H9 (cell line): ENCODE measurements around the gene CDH26. TPM values are rescaled to one million over a fixed set of nuclear protein-coding genes. Genes with fewer than 3 reads are reported as not detected.
A peak's percentile ranks its signal among the peaks of the same experiment; 100 is the strongest.

Source experiments
- DNase-seq: peaks from one replicate; pipeline ENCODE4 v3.0.0-alpha.2; 2017
- H2AFZ ChIP-seq: one replicate; pipeline ENCODE4 v1.6.1; 2013; ENCODE audit warnings: mild to moderate bottlenecking, low read length, control low read depth, moderate library complexity
- H2AK5ac ChIP-seq: 2 replicates; pipeline ENCODE4 v1.6.1; 2013; ENCODE audit warnings: low read length, control low read depth, mixed read lengths; ENCODE audit not compliant: insufficient read length
- H2BK120ac ChIP-seq: one replicate; pipeline ENCODE4 v1.6.1; 2013; ENCODE audit warnings: low read depth, mild to moderate bottlenecking, low read length, control low read depth, inconsistent platforms; ENCODE audit not compliant: poor library complexity, severe bottlenecking
- H2BK12ac ChIP-seq: 2 replicates; pipeline ENCODE4 v1.6.1; 2013; ENCODE audit warnings: low read length, control low read depth, mixed read lengths, low read depth; ENCODE audit not compliant: insufficient read length
- H2BK15ac ChIP-seq: 2 replicates; pipeline ENCODE4 v1.6.1; 2013; ENCODE audit warnings: low read depth, low read length, control low read depth
- H2BK20ac ChIP-seq: one replicate; pipeline ENCODE4 v1.6.1; 2013; ENCODE audit warnings: low read depth, mild to moderate bottlenecking, low read length, control low read depth, inconsistent platforms; ENCODE audit not compliant: poor library complexity, severe bottlenecking
- H2BK5ac ChIP-seq: 2 replicates; pipeline ENCODE4 v1.6.1; 2013; ENCODE audit warnings: low read length, control low read depth, mixed read lengths; ENCODE audit not compliant: insufficient read length
- H3K14ac ChIP-seq: 2 replicates; pipeline ENCODE4 v1.6.1; 2013; ENCODE audit warnings: low read length, control low read depth; ENCODE audit not compliant: insufficient read depth
- H3K18ac ChIP-seq: 2 replicates; pipeline ENCODE4 v1.6.1; 2013; ENCODE audit warnings: low read depth, mild to moderate bottlenecking, mixed read lengths, low read length, control low read depth; ENCODE audit not compliant: insufficient read length
- H3K23ac ChIP-seq: 2 replicates; pipeline ENCODE4 v1.6.1; 2013; ENCODE audit warnings: low read length, control low read depth, mixed read lengths, low read depth; ENCODE audit not compliant: insufficient read length
- H3K23me2 ChIP-seq: 2 replicates; pipeline ENCODE4 v1.6.1; 2013; ENCODE audit warnings: low read depth, mild to moderate bottlenecking, mixed read lengths, low read length, control low read depth; ENCODE audit not compliant: insufficient read length, poor library complexity, severe bottlenecking
- H3K27ac ChIP-seq: 2 replicates; pipeline ENCODE4 v1.5.1; 2013; ENCODE audit warnings: low read length, control low read depth, mixed read lengths, low read depth; ENCODE audit not compliant: insufficient read length
- H3K27me3 ChIP-seq: 2 replicates; pipeline ENCODE4 v1.6.1; 2013; ENCODE audit warnings: low read length, control low read depth, inconsistent platforms; ENCODE audit not compliant: insufficient read depth
- H3K4ac ChIP-seq: 2 replicates; pipeline ENCODE4 v1.6.1; 2013; ENCODE audit warnings: low read depth, mild to moderate bottlenecking, control low read depth, inconsistent platforms, low read length, moderate library complexity
- H3K4me1 ChIP-seq: 2 replicates; pipeline ENCODE4 v1.6.1; 2013; ENCODE audit warnings: low read length, control low read depth, inconsistent platforms; ENCODE audit not compliant: insufficient read depth
- H3K4me2 ChIP-seq: 2 replicates; pipeline ENCODE4 v1.6.1; 2013; ENCODE audit warnings: low read length, control low read depth, mixed read lengths; ENCODE audit not compliant: insufficient read length, insufficient read depth
- H3K56ac ChIP-seq: 2 replicates; pipeline ENCODE4 v1.6.1; 2013; ENCODE audit warnings: low read depth, mild to moderate bottlenecking, mixed read lengths, low read length, control low read depth; ENCODE audit not compliant: insufficient read length
- H3K79me1 ChIP-seq: 2 replicates; pipeline ENCODE4 v1.6.1; 2013; ENCODE audit warnings: low read depth, mild to moderate bottlenecking, moderate library complexity, low read length, control low read depth, inconsistent platforms; ENCODE audit not compliant: insufficient read depth, poor library complexity, severe bottlenecking
- H3K79me2 ChIP-seq: 2 replicates; pipeline ENCODE4 v1.6.1; 2013; ENCODE audit warnings: low read length, control low read depth, inconsistent platforms; ENCODE audit not compliant: insufficient read depth
- H3K9ac ChIP-seq: 2 replicates; pipeline ENCODE4 v1.6.1; 2013; ENCODE audit warnings: low read length, control low read depth, mixed read lengths; ENCODE audit not compliant: insufficient read length; ENCODE audit errors: extremely low read depth
- H3K9me3 ChIP-seq: one replicate; pipeline ENCODE4 v1.6.1; 2013; ENCODE audit warnings: low read depth, low read length, inconsistent platforms; ENCODE audit not compliant: control insufficient read depth
- H3T11ph ChIP-seq: one replicate; pipeline ENCODE4 v1.6.1; 2013; ENCODE audit warnings: mild to moderate bottlenecking, low read length, control low read depth, inconsistent platforms
- H4K20me1 ChIP-seq: one replicate; pipeline ENCODE4 v1.6.1; 2013; ENCODE audit not compliant: control insufficient read depth, insufficient read length, insufficient read depth
- H4K5ac ChIP-seq: 2 replicates; pipeline ENCODE4 v1.6.1; 2013; ENCODE audit warnings: low read depth, mild to moderate bottlenecking, mixed read lengths, low read length, control low read depth; ENCODE audit not compliant: insufficient read length
- H4K8ac ChIP-seq: replicated peaks from 2 replicates; pipeline ENCODE4 v1.6.1; 2013; ENCODE audit warnings: low read length, control low read depth, mixed read lengths, low read depth; ENCODE audit not compliant: insufficient read length
- H4K91ac ChIP-seq: 2 replicates; pipeline ENCODE4 v1.6.1; 2013; ENCODE audit warnings: low read depth, mild to moderate bottlenecking, moderate library complexity, mixed read lengths, low read length, control low read depth; ENCODE audit not compliant: insufficient read length
- H3K27ac Mint-ChIP-seq, 3 experiments: 2 replicates in 2 of 3; 3 replicates in 1 of 3; pipeline ENCODE4 v1.8.0; 2020 to 2021; ENCODE audit warnings: mixed read lengths in 3 of 3, mild to moderate bottlenecking in 1 of 3, moderate library complexity in 1 of 3
- H3K27me3 Mint-ChIP-seq: 2 replicates; pipeline ENCODE4 v1.8.0; 2021; ENCODE audit warnings: low read depth, mild to moderate bottlenecking, moderate library complexity, mixed read lengths
- H3K36me3 Mint-ChIP-seq, 3 experiments: 2 replicates in 2 of 3; 3 replicates in 1 of 3; pipeline ENCODE4 v1.8.0; 2020 to 2021; ENCODE audit warnings: low read depth in 3 of 3, mixed read lengths in 3 of 3; ENCODE audit not compliant: insufficient read depth in 1 of 3
- H3K4me1 Mint-ChIP-seq, 2 experiments: 2 replicates each; pipeline ENCODE4 v1.8.0; 2020; ENCODE audit warnings: mixed read lengths in 2 of 2
- H3K4me3 Mint-ChIP-seq, 2 experiments: 2 replicates in 1 of 2; 3 replicates in 1 of 2; pipeline ENCODE4 v1.8.0; 2020 to 2021; ENCODE audit warnings: mild to moderate bottlenecking in 2 of 2, mixed read lengths in 2 of 2, moderate library complexity in 1 of 2
- H3K9me3 Mint-ChIP-seq, 2 experiments: 2 replicates in 1 of 2; 3 replicates in 1 of 2; pipeline ENCODE4 v1.8.0; 2020; ENCODE audit warnings: mild to moderate bottlenecking in 2 of 2, mixed read lengths in 2 of 2, moderate library complexity in 1 of 2
- WGBS: extraction: QIAGEN DNeasy Blood & Tissue Kit; methylation state at CpG from one replicate; pipeline ENCODE4 v1.1.7; 2013; ENCODE audit warnings: missing lambda C conversion rate, low lambda C conversion rate, mixed read lengths; ENCODE audit not compliant: insufficient read length; ENCODE audit errors: extremely low coverage; 5-methylcytosine and 5-hydroxymethylcytosine counted together
- total RNA-seq: library from RNA; stranded (reverse); gene quantifications from 2 replicates; pipeline ENCODE4 v1.2.1, GENCODE V29; 2021
- TF ChIP-seq, protein P1 (sequence below): fragments of 200-600 bp; sonication (generic); conservative IDR thresholded peaks from 3 replicates; pipeline ENCODE4 v1.8.0; 2021; ENCODE audit warnings: antibody characterized with exemption, mild to moderate bottlenecking

CDH26 gene
- total RNA-seq, 1 experiment from 2014 or later = 0.79 TPM

DNA sequence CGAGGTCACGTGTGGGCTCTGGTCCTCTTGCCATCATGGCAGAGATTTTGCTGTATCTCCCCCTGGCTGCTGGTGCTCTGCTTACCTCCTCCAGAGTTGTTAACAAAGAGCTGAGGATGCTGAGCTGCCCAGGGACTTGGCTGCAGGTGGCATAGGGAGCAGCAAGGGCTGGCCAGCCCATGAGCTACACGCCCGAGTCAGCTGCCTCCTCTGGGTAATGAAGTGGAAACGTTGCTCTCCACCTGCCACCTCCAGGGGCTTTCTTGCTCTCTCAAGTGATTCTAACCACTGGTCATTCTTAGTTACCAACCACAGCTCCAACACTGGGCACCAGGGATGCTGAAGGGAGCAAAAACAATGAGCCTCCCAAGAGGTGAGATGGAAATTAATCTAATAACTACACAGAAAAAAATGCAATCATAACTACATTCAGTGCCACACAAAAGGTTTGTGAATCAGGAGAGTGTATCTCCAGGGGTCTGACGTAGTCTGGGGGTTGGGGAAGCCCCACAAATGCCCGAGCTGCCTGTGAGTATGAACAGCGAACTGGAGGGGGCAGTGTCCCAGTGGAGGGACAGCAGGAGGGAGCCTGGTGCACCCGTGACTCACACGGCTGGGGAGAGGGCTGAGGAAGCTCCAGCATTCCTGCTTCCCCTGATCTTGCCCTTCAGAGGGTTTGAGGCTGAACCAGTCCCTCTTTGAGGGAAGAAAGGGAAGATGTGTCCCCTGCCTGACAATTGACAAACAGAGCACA is 78.7 kb downstream of the CDH26 start:
- no peak overlapping the region for H3K18ac ChIP-seq

More for the DNA sequence above, 78.7 kb downstream of the CDH26 start:
- H3K4me1 Mint-ChIP-seq = peaks cover 19 to 29% of the 10 kb centered on the region in 2 experiments
- H3K27me3 ChIP-seq = no peaks in the 10 kb centered on the region
- H3K79me2 ChIP-seq = no peaks in the 10 kb centered on the region
- no peak overlapping the region for H3K4ac ChIP-seq
- TF ChIP-seq, protein P1, sequence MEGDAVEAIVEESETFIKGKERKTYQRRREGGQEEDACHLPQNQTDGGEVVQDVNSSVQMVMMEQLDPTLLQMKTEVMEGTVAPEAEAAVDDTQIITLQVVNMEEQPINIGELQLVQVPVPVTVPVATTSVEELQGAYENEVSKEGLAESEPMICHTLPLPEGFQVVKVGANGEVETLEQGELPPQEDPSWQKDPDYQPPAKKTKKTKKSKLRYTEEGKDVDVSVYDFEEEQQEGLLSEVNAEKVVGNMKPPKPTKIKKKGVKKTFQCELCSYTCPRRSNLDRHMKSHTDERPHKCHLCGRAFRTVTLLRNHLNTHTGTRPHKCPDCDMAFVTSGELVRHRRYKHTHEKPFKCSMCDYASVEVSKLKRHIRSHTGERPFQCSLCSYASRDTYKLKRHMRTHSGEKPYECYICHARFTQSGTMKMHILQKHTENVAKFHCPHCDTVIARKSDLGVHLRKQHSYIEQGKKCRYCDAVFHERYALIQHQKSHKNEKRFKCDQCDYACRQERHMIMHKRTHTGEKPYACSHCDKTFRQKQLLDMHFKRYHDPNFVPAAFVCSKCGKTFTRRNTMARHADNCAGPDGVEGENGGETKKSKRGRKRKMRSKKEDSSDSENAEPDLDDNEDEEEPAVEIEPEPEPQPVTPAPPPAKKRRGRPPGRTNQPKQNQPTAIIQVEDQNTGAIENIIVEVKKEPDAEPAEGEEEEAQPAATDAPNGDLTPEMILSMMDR = peak; percentile 51; the same call in 2 of the 3 replicates
- no peak overlapping the region for H2BK20ac ChIP-seq
- H4K8ac ChIP-seq = no peak overlapping the region
- 0 out of 2 replicates have a peak, but pooled peaks cover 3% of the 10 kb centered on the region for H3K4me1 ChIP-seq
- H3K9me3 Mint-ChIP-seq = peaks cover 5 to 8% of the 10 kb centered on the region in 2 experiments
- peak; percentile 58 for DNase-seq
- 0 out of 7 replicates have a peak overlapping the region, but pooled peaks of 1 of the 3 experiments have one; percentile 55 for H3K27ac Mint-ChIP-seq
- no peak overlapping the region for H3K23ac ChIP-seq
- H4K20me1 ChIP-seq = no peaks in the 10 kb centered on the region
- no peak overlapping the region for H4K91ac ChIP-seq
- no peaks in the 10 kb centered on the region for H3K79me1 ChIP-seq
- no peak overlapping the region for H4K5ac ChIP-seq
- H3K23me2 ChIP-seq = no peaks in the 10 kb centered on the region
- H2AFZ ChIP-seq = no peak overlapping the region
- no peak overlapping the region for H3K27ac ChIP-seq
- no peak overlapping the region for H3K4me3 Mint-ChIP-seq
- H3T11ph ChIP-seq = no peak overlapping the region
- no peak overlapping the region for H2BK5ac ChIP-seq
- peaks cover 4% of the 10 kb centered on the region; the same call in 1 of the 2 replicates for H3K27me3 Mint-ChIP-seq
- H2BK120ac ChIP-seq = no peak overlapping the region
- no peak overlapping the region for H2BK12ac ChIP-seq
- no peaks in the 10 kb centered on the region for H3K9me3 ChIP-seq
- WGBS = no CpG with 5 or more reads among the region's 10 CpGs
- no peak overlapping the region; the same call in 1 of the 2 replicates for H3K14ac ChIP-seq
- H3K4me2 ChIP-seq = no peak overlapping the region
- peaks cover 0 to 9% (median 3%) of the 10 kb centered on the region in 3 experiments; a peak in 3 of 7 replicates for H3K36me3 Mint-ChIP-seq
- no peak overlapping the region for H2BK15ac ChIP-seq
- no peak overlapping the region for H3K9ac ChIP-seq
- H3K56ac ChIP-seq = no peak overlapping the region
- H2AK5ac ChIP-seq = no peak overlapping the region
